HTERT RPE-1 (cell line): Measurements from ENCODE around the gene TEX28.
"Not testable (repeated sequence)": the region's sequence is repeated elsewhere in the genome, so short reads cannot be mapped to it uniquely, and the experiment has no call there.

Experiments
- in situ Hi-C: fragments of 300-500 bp; cut with MboI; formaldehyde crosslinking; loops from 4 replicates; pipeline ENCODE4 v1.14.3; 2020; ENCODE audit warnings: low sequenced_read_pairs

TEX28 gene

GRCh38 chrX:154248076-154248475, 46.8 kb downstream of the TEX28 start:
- in situ Hi-C loops = not testable (repeated sequence)

GRCh38 chrX:154247377-154248045, 47.4 kb downstream of the TEX28 start:
- in situ Hi-C loops = not testable (repeated sequence)

GRCh38 chrX:154239982-154240503, 54.9 kb downstream of the TEX28 start:
- in situ Hi-C loops = not testable (repeated sequence)

GRCh38 chrX:154238939-154239559, 55.9 kb downstream of the TEX28 start:
- in situ Hi-C loops = not testable (repeated sequence)

GRCh38 chrX:154233620-154234019, 61.3 kb downstream of the TEX28 start:
- in situ Hi-C loops = not testable (repeated sequence)

GRCh38 chrX:154231443-154231842, 63.5 kb downstream of the TEX28 start:
- in situ Hi-C loops = not testable (repeated sequence)

GRCh38 chrX:154226706-154227105, 68.2 kb downstream of the TEX28 start:
- in situ Hi-C loops = not testable (repeated sequence)

- in situ Hi-C loops = not testable (repeated sequence)
Measured at GRCh38 chrX:154225292-154225691, 69.6 kb downstream of the TEX28 start.
